B cell (primary cell): ENCODE measurements around the gene TSPAN14. TPM values are rescaled to one million over a fixed set of nuclear protein-coding genes. Genes with fewer than 3 reads are reported as not detected.

Experiments
- ATAC-seq: fragments of 200-7000 bp; cut with Tn5 transposase; one replicate; pipeline ENCODE4 v1.10.0; 2021; ENCODE audit warnings: low read depth, mild to moderate bottlenecking, moderate number of reproducible peaks, moderate library complexity
- CTCF ChIA-PET: fragments of 350-600 bp; sonication (Branson Sonifier 250); formaldehyde crosslinking; loops from one replicate; lab custom pipeline; 2021; ENCODE audit warnings: antibody characterized with exemption, inconsistent platforms; lab: Charles Lee
- POLR2A ChIA-PET: fragments of 350-600 bp; sonication (Branson Sonifier 250); formaldehyde crosslinking; loops from one replicate; lab custom pipeline; 2021; ENCODE audit warnings: antibody characterized with exemption; lab: Charles Lee
- DNase-seq: peaks from one replicate; pipeline ENCODE4 v3.0.0; 2013
- H2AFZ ChIP-seq: 2 replicates; pipeline ENCODE4 v1.6.1; 2012; ENCODE audit warnings: mild to moderate bottlenecking, low read depth, low read length; ENCODE audit not compliant: insufficient read depth, poor library complexity, severe bottlenecking
- H3K27ac ChIP-seq, 2 donors: 1 replicate in 1 of 2; 2 replicates in 1 of 2; pipeline ENCODE4 v1.5.1; 2012 to 2013; ENCODE audit warnings: low read length in 2 of 2, mild to moderate bottlenecking in 2 of 2, moderate library complexity in 1 of 2
- H3K27me3 ChIP-seq, 4 experiments: fragments of 200-600 bp in 1 of 4; sonication (generic) in 1 of 4; replicated peaks in 1 of 4; 1 replicate in 2 of 4; 2 replicates in 2 of 4; pipeline versions ENCODE4 v1.6.1 to v1.7.0; 2013 to 2016; ENCODE audit warnings: low read length in 3 of 4, mild to moderate bottlenecking in 2 of 4, mixed read lengths in 1 of 4, moderate library complexity in 1 of 4; ENCODE audit not compliant: insufficient read depth in 4 of 4, control insufficient read depth in 3 of 4; ENCODE audit errors: control extremely low read depth in 1 of 4
- H3K36me3 ChIP-seq, 2 experiments: replicated peaks in 1 of 2; 1 replicate in 1 of 2; 2 replicates in 1 of 2; pipeline versions ENCODE4 v1.6.1 to v1.7.1; 2013; ENCODE audit warnings: low read length in 1 of 2; ENCODE audit not compliant: insufficient read depth in 2 of 2, control insufficient read depth in 1 of 2; ENCODE audit errors: control extremely low read depth in 1 of 2, extremely low read depth in 1 of 2
- H3K4me1 ChIP-seq, 2 donors: fragments of 200-600 bp in 1 of 2; sonication (generic) in 1 of 2; 1 replicate in 1 of 2; 2 replicates in 1 of 2; pipeline versions ENCODE4 v1.5.1 to v1.6.1; 2013 to 2017; ENCODE audit warnings: low read length in 2 of 2; ENCODE audit not compliant: control insufficient read depth in 2 of 2, insufficient read depth in 2 of 2
- H3K4me2 ChIP-seq: replicated peaks from 2 replicates; pipeline ENCODE3; 2012; ENCODE audit warnings: mild to moderate bottlenecking, low read depth, low read length; ENCODE audit not compliant: poor library complexity, severe bottlenecking
- H3K4me3 ChIP-seq, 5 experiments: fragments of 200-600 bp in 1 of 5; sonication (generic) in 1 of 5; 1 replicate in 3 of 5; 2 replicates in 2 of 5; pipeline versions ENCODE4 v1.5.1 to v1.7.0; 2011 to 2016; ENCODE audit warnings: low read length in 4 of 5, mild to moderate bottlenecking in 4 of 5, low read depth in 2 of 5, control low read depth in 1 of 5, moderate library complexity in 1 of 5; ENCODE audit not compliant: insufficient read depth in 1 of 5; ENCODE audit errors: control extremely low read depth in 1 of 5, extremely low read depth in 1 of 5
- H3K79me2 ChIP-seq: fragments of 200-600 bp; sonication (generic); one replicate; pipeline ENCODE4 v1.6.0; 2016; ENCODE audit warnings: low read length; ENCODE audit not compliant: control insufficient read depth, insufficient read depth
- H3K9ac ChIP-seq: fragments of 200-600 bp; sonication (generic); 2 replicates; pipeline ENCODE4 v1.6.1; 2017; ENCODE audit warnings: mild to moderate bottlenecking, low read length, moderate library complexity
- H3K9me3 ChIP-seq, 3 donors: one replicate each; pipeline versions ENCODE4 v1.6.1 to v1.7.1; 2013; ENCODE audit warnings: low read length in 2 of 3; ENCODE audit not compliant: control insufficient read depth in 2 of 3, insufficient read depth in 1 of 3; ENCODE audit errors: control extremely low read depth in 1 of 3
- H4K20me1 ChIP-seq: 2 replicates; pipeline ENCODE4 v1.6.0; 2012; ENCODE audit warnings: mild to moderate bottlenecking, low read length; ENCODE audit not compliant: insufficient read depth, control insufficient read depth, poor library complexity, severe bottlenecking
- H3K27ac Mint-ChIP-seq: one replicate; pipeline ENCODE4 v1.8.0; 2021; ENCODE audit warnings: mixed read lengths
- H3K27me3 Mint-ChIP-seq: one replicate; pipeline ENCODE4 v1.8.0; 2021; ENCODE audit warnings: mixed read lengths
- H3K4me1 Mint-ChIP-seq: one replicate; pipeline ENCODE4 v1.8.0; 2021; ENCODE audit warnings: mixed read lengths
- H3K4me3 Mint-ChIP-seq: one replicate; pipeline ENCODE4 v1.8.0; 2021; ENCODE audit warnings: mixed read lengths
- H3K9me3 Mint-ChIP-seq: one replicate; pipeline ENCODE4 v1.8.0; 2022; ENCODE audit warnings: mixed read lengths; ENCODE audit not compliant: insufficient read depth
- EZH2 ChIP-seq: IDR thresholded peaks from 2 replicates; pipeline ENCODE4 v1.6.1; 2012; ENCODE audit warnings: borderline replicate concordance, low read depth, mild to moderate bottlenecking, moderate library complexity, low read length; ENCODE audit not compliant: insufficient read depth, poor library complexity, severe bottlenecking
- WGBS: methylation state at CpG from one replicate; pipeline ENCODE4 v1.1.5; 2013; ENCODE audit warnings: missing lambda C conversion rate; ENCODE audit not compliant: insufficient coverage; 5-methylcytosine and 5-hydroxymethylcytosine counted together
- intact Hi-C: fragments of 100-400 bp; cut with micrococcal nuclease; formaldehyde crosslinking; loops from one replicate; pipeline ENCODE4 v1.10.0; 2022
- polyA plus RNA-seq: library from polyadenylated mRNA; depleted of rRNA; stranded (reverse); fragments of >200 nt; gene quantifications from 2 replicates; pipeline ENCODE4 v1.2.3, GENCODE V29; 2012
- total RNA-seq, 2 donors: library from RNA; stranded (reverse); fragments of 120-200 nt in 1 of 2; gene quantifications; 1 replicate in 1 of 2; 2 replicates in 1 of 2; pipeline versions ENCODE4 v1.2.3 to v1.2.4, GENCODE V29; 2013 to 2022
- TF ChIP-seq, protein P1 (sequence below): fragments of 200-600 bp; IDR thresholded peaks from one replicate; pipeline ENCODE4 v1.8.0; 2022; ENCODE audit warnings: antibody characterized with exemption, mild to moderate bottlenecking

The TSPAN14 gene
- total and polyA plus RNA-seq, 2 donors (not counting 1 experiment from before 2014, with no cell fraction given) = 27.8 to 55.3 TPM

DNA sequence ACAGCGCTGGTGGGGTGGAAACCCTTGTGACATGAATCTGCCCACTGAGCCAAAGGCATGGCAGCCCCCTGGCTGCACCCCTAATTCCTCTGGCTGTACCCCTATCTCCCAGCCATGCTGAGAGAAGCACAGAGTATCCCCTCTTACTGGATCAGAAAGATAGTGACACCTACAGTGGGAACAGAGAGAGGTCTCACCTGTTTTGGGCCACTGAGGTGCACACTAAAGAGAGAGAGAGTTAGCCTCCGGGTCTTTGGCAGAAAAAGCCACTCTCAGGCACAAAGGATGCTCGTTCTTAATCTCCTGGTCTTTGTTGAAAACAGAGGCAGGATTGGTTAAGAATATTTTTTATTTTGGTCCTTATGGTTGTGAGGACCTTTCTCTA lies 11.3 kb downstream of the TSPAN14 start:
- Histone ChIP-seq H3K9ac (no peak overlapping the region), H3K27ac (peak overlapping the region in 1 of 2 donors; percentile 47), H3K9me3 (no peaks in the 10 kb centered on the region), H3K4me1 (peaks cover 78% of the 10 kb centered on the region in 2 donors), H2AFZ (no peak overlapping the region), H3K36me3 (peaks cover 0 to 15% of the 10 kb centered on the region in 2 experiments), H3K27me3 (no peaks in the 10 kb centered on the region), H3K4me2 (peak overlapping the region; percentile 48), H3K79me2 (peaks cover 96% of the 10 kb centered on the region), H3K4me3 (no peak overlapping the region), H4K20me1 (peaks cover 63% of the 10 kb centered on the region)
- H3K4me3 Mint-ChIP-seq = peak overlapping the region; percentile 57
- no peaks in the 10 kb centered on the region for H3K27me3 Mint-ChIP-seq
- POLR2A ChIA-PET = interaction anchor here (2.3 kb wide), 1 partner anchor 9 kb away, joined by 5 read pairs; no protein-coding TSS in a partner anchor
- TF ChIP-seq, protein P1, sequence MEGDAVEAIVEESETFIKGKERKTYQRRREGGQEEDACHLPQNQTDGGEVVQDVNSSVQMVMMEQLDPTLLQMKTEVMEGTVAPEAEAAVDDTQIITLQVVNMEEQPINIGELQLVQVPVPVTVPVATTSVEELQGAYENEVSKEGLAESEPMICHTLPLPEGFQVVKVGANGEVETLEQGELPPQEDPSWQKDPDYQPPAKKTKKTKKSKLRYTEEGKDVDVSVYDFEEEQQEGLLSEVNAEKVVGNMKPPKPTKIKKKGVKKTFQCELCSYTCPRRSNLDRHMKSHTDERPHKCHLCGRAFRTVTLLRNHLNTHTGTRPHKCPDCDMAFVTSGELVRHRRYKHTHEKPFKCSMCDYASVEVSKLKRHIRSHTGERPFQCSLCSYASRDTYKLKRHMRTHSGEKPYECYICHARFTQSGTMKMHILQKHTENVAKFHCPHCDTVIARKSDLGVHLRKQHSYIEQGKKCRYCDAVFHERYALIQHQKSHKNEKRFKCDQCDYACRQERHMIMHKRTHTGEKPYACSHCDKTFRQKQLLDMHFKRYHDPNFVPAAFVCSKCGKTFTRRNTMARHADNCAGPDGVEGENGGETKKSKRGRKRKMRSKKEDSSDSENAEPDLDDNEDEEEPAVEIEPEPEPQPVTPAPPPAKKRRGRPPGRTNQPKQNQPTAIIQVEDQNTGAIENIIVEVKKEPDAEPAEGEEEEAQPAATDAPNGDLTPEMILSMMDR = no peak
- no peak for TF ChIP-seq EZH2
- peak overlapping the region; percentile 89 for H3K27ac Mint-ChIP-seq
- H3K4me1 Mint-ChIP-seq = peaks cover 88% of the 10 kb centered on the region
- intact Hi-C loops = no loop called here
- no peaks in the 10 kb centered on the region for H3K9me3 Mint-ChIP-seq
- ATAC-seq = no peak
- WGBS = 100% methylated on average over 2 of the region's 3 CpGs
- CTCF ChIA-PET = interaction anchor here (1.6 to 5.1 kb wide), 3 partner anchors 21 to 83 kb away, joined by 4 to 41 read pairs (median 9); no protein-coding TSS in a partner anchor
- no peak for DNase-seq

DNA sequence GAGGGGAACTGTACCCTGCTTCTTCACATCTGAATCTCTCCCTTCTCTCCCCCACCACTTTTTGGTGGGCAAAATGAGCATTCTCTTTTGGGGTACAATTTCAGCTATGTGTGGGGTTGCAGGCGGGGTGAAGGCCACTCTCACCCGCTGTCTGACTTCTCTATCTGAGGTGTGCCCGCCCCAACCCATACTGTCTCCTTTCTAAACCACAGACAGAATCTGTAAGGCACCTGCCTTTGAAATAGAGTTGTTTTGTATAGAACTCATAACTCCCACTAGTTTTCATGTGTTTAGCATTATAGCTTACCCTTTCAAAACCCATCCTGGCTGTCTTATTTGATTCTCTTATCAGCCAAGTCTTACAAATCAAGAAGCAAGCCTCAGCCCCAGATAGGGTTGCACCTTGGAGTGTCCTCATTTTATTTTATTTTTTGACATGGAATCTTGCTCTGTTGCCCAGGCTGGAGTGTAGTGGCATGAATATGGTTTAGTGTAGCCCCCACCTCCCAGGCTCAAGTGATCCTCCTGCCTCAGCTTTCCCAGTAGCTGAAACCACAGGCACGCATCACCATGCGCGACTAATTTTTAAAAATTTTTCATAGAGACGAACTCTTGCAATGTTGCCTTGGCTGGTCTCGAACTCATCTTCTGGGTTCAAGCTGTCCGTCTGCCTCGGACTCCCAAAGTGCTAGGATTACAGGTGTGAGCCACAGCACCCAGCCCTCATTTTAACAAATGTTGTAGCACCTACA lies 11.9 kb downstream of the TSPAN14 start:
- WGBS = 78% methylated on average over 5 of the region's 10 CpGs
- CTCF ChIA-PET = interaction anchor here (0.6 to 5.1 kb wide), 5 partner anchors 9 to 772 kb away, joined by 4 to 41 read pairs (median 5); no protein-coding TSS in a partner anchor
- no peaks in the 10 kb centered on the region for H3K27me3 Mint-ChIP-seq
- DNase-seq (peak; percentile 39), ATAC-seq (peak; percentile 54)
- H4K20me1 ChIP-seq = peaks cover 63% of the 10 kb centered on the region
- no peak overlapping the region for H3K9ac ChIP-seq
- no peak overlapping the region for H2AFZ ChIP-seq
- peaks cover 75% of the 10 kb centered on the region in 2 donors for H3K4me1 ChIP-seq
- POLR2A ChIA-PET = interaction anchor here (2.3 kb wide), 1 partner anchor 9 kb away, joined by 5 read pairs; no protein-coding TSS in a partner anchor
- TF ChIP-seq EZH2 = no peak
- TF ChIP-seq, protein P1 = no peak
- no peaks in the 10 kb centered on the region for H3K9me3 ChIP-seq
- H3K4me2 ChIP-seq = peak overlapping the region; percentile 48
- no peaks in the 10 kb centered on the region for H3K27me3 ChIP-seq
- H3K4me3 ChIP-seq = no peak overlapping the region
- H3K4me1 Mint-ChIP-seq = peaks cover 87% of the 10 kb centered on the region
- H3K27ac Mint-ChIP-seq = peak overlapping the region; percentile 89
- H3K9me3 Mint-ChIP-seq = no peaks in the 10 kb centered on the region
- intact Hi-C loops = no loop called here
- peak overlapping the region; percentile 57 for H3K4me3 Mint-ChIP-seq
- peak overlapping the region in 1 of 2 donors; percentile 47 for H3K27ac ChIP-seq
- peaks cover 0 to 19% of the 10 kb centered on the region in 2 experiments for H3K36me3 ChIP-seq
- H3K79me2 ChIP-seq = peaks cover 96% of the 10 kb centered on the region
